ENCODE measurements around the gene PLA2G4E.
A peak's percentile ranks its signal among the peaks of the same experiment; 100 is the strongest.

PLA2G4E gene

DNA sequence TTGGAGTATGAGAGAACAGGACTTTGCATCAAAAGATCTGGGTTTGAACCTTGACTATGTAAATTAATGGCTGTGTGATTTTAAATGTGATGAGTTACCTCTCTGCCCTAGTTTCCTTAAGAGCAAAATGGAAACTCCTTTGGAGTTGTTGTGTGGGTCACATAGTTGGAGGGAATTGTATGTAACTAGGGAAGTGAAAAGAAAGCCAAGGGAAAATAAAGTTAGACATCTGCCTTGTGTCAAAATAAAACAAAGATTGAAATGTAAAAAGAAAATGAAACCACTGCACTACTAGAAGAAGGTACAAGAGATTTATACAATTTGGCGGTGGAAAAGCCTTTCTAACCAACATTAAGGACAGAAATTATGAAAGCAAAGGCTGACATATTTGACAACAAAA lies 46.8 kb downstream of the PLA2G4E start:
- H3K4me3 ChIP-seq (ENCODE audit: low read depth, low read length, poor library complexity, severe bottlenecking): no peak overlapping the region
- H3K9me2 ChIP-seq (ENCODE audit: low read depth, low read length): no peaks in the 10 kb centered on the region
- H3K9ac ChIP-seq (ENCODE audit: low read length): no peak overlapping the region
- no peak overlapping the region for H3K4me2 ChIP-seq (ENCODE audit: low read length)
- H3K36me3 ChIP-seq (ENCODE audit: insufficient read depth, low read length): no peaks in the 10 kb centered on the region
- TF ChIP-seq EZH2 (IDR thresholded peaks at IDR 0.05; ENCODE audit: borderline replicate concordance, low read length): no peak
- TF ChIP-seq, protein P1, sequence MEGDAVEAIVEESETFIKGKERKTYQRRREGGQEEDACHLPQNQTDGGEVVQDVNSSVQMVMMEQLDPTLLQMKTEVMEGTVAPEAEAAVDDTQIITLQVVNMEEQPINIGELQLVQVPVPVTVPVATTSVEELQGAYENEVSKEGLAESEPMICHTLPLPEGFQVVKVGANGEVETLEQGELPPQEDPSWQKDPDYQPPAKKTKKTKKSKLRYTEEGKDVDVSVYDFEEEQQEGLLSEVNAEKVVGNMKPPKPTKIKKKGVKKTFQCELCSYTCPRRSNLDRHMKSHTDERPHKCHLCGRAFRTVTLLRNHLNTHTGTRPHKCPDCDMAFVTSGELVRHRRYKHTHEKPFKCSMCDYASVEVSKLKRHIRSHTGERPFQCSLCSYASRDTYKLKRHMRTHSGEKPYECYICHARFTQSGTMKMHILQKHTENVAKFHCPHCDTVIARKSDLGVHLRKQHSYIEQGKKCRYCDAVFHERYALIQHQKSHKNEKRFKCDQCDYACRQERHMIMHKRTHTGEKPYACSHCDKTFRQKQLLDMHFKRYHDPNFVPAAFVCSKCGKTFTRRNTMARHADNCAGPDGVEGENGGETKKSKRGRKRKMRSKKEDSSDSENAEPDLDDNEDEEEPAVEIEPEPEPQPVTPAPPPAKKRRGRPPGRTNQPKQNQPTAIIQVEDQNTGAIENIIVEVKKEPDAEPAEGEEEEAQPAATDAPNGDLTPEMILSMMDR (IDR thresholded peaks at IDR 0.05; ENCODE audit: low read length): no peak
- no peaks in the 10 kb centered on the region for H3K79me2 ChIP-seq (ENCODE audit: insufficient read depth, low read length)
- no peak overlapping the region for H3K27ac ChIP-seq (ENCODE audit: low read depth, low read length, poor library complexity, severe bottlenecking)
- H3K4me1 ChIP-seq (ENCODE audit: insufficient read depth, low read length, severe bottlenecking): peaks cover 28% of the 10 kb centered on the region
- no peaks in the 10 kb centered on the region for H3K9me3 ChIP-seq (ENCODE audit: low read length)
- no peaks in the 10 kb centered on the region for H4K20me1 ChIP-seq (ENCODE audit: insufficient read depth, low read length)
- 0 out of 2 replicates have a peak, but pooled peaks cover 4% of the 10 kb centered on the region for H3K27me3 ChIP-seq (ENCODE audit: insufficient read depth, low read length)
- no peaks in the 10 kb centered on the region for H3F3A ChIP-seq (ENCODE audit: insufficient read depth, low read length)
- no peak overlapping the region for H2AFZ ChIP-seq (ENCODE audit: low read length)

DNA sequence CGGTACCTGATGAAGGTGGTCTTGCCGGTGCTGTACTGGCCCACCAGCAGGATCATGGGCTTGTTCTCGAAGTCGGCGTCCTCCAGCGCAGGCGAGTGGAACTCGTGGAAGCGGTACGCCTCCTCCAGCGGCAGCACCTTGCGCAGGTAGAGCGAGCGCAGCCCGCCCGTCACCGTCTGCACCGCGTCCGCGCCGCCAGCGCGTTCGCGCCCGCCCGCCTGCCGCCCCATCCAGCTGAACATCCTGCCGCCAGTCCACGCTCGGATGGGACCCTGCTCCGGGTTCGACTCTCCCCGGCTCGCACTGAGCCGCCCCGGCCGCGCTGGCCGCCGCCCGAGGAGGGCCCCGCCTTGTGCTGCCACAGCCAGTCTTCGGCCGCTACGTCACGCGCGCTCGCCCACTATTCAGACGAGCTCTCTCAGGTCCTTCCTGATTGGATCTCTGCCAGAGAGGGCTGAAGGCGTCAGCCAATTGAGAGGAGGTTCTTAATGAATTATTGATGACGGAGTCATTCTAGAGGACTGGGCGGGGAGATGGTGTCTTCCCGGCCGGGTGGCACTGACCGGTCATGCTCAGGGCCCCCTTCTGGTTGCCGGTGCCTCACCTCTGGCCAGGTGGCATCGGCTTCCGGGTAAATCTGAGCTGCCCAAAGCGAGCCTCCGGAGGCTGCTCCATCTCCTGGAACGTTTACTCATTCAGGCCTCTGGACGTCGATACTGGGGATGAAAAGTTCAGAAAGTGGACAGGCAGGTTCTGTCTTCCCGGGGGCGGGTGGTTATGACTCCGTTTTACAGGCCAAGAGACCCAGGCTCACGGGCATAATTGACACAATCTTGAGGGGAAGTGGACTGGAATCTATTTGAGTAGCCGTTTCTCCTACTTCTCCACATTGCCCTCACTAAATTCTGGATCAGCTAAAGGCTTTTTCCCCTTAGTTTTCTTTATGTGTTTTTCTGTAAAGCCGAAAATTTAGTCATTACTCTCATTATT lies 48.3 kb downstream of the PLA2G4E start, which contains the start of gene EHD4:
Gene EHD4 (minus strand): TSS at position 305 of the 990 bp plus-strand sequence. CDS start 63 bp downstream, at position 242.
- Histone ChIP-seq H3K4me2 (ENCODE audit: low read length) (peak within 1 kb of the TSS; percentile 77), H3K27ac (ENCODE audit: low read depth, low read length, poor library complexity, severe bottlenecking) (peak within 1 kb of the TSS; percentile 30), H3F3A (ENCODE audit: insufficient read depth, low read length) (no peaks in the 10 kb centered on the region), H2AFZ (ENCODE audit: low read length) (peak within 1 kb of the TSS; percentile 70), H3K9me3 (ENCODE audit: low read length) (no peaks in the 10 kb centered on the region), H3K27me3 (ENCODE audit: insufficient read depth, low read length) (0 out of 2 replicates have a peak, but pooled peaks cover 4% of the 10 kb centered on the region), H3K9me2 (ENCODE audit: low read depth, low read length) (no peaks in the 10 kb centered on the region), H3K4me1 (ENCODE audit: insufficient read depth, low read length, severe bottlenecking) (peaks cover 35% of the 10 kb centered on the region), H3K36me3 (ENCODE audit: insufficient read depth, low read length) (no peaks in the 10 kb centered on the region), H3K4me3 (ENCODE audit: low read depth, low read length, poor library complexity, severe bottlenecking) (peak within 1 kb of the TSS; percentile 75), H3K79me2 (ENCODE audit: insufficient read depth, low read length) (no peaks in the 10 kb centered on the region), H3K9ac (ENCODE audit: low read length) (peak within 1 kb of the TSS; percentile 66), H4K20me1 (ENCODE audit: insufficient read depth, low read length) (no peaks in the 10 kb centered on the region)
- TF ChIP-seq, protein P1 (IDR thresholded peaks at IDR 0.05; ENCODE audit: low read length): no peak; the same call in 1 of the 2 replicates
- no peak for TF ChIP-seq EZH2 (IDR thresholded peaks at IDR 0.05; ENCODE audit: borderline replicate concordance, low read length)

DNA sequence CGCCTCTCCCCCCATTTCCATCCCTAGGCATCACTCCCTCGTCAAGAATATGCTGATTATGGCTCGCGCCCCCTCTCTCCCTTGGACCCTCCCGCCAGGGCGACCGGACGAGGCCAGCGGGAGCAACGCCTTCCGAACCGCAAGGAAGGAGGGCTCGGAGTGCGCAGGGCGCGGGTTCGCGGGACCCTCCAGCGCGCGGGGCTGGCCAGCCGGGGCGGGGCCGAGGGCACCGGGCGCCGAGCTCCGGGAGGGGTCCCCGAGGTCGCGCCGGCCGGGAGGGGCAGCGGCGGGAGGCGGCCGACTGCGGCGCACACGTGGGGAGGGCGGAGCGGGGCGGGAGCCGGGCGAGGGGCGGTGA lies 49.0 kb downstream of the PLA2G4E start:
- Histone ChIP-seq H3K36me3 (ENCODE audit: insufficient read depth, low read length) (no peaks in the 10 kb centered on the region), H3K27ac (ENCODE audit: low read depth, low read length, poor library complexity, severe bottlenecking) (peak overlapping the region; percentile 30), H2AFZ (ENCODE audit: low read length) (no peak overlapping the region), H3K9me3 (ENCODE audit: low read length) (no peaks in the 10 kb centered on the region), H3K4me2 (ENCODE audit: low read length) (peak overlapping the region; percentile 77), H3K9ac (ENCODE audit: low read length) (peak overlapping the region; percentile 66), H3K27me3 (ENCODE audit: insufficient read depth, low read length) (0 out of 2 replicates have a peak, but pooled peaks cover 4% of the 10 kb centered on the region), H3K4me1 (ENCODE audit: insufficient read depth, low read length, severe bottlenecking) (peaks cover 36% of the 10 kb centered on the region), H3K4me3 (ENCODE audit: low read depth, low read length, poor library complexity, severe bottlenecking) (peak overlapping the region; percentile 75), H4K20me1 (ENCODE audit: insufficient read depth, low read length) (no peaks in the 10 kb centered on the region), H3K9me2 (ENCODE audit: low read depth, low read length) (no peaks in the 10 kb centered on the region), H3K79me2 (ENCODE audit: insufficient read depth, low read length) (no peaks in the 10 kb centered on the region), H3F3A (ENCODE audit: insufficient read depth, low read length) (no peaks in the 10 kb centered on the region)
- TF ChIP-seq, protein P1 (IDR thresholded peaks at IDR 0.05; ENCODE audit: low read length): no peak
- TF ChIP-seq EZH2 (IDR thresholded peaks at IDR 0.05; ENCODE audit: borderline replicate concordance, low read length): no peak
